Measurements from ENCODE around the gene CDKN2B-AS1.

The CDKN2B-AS1 gene

DNA sequence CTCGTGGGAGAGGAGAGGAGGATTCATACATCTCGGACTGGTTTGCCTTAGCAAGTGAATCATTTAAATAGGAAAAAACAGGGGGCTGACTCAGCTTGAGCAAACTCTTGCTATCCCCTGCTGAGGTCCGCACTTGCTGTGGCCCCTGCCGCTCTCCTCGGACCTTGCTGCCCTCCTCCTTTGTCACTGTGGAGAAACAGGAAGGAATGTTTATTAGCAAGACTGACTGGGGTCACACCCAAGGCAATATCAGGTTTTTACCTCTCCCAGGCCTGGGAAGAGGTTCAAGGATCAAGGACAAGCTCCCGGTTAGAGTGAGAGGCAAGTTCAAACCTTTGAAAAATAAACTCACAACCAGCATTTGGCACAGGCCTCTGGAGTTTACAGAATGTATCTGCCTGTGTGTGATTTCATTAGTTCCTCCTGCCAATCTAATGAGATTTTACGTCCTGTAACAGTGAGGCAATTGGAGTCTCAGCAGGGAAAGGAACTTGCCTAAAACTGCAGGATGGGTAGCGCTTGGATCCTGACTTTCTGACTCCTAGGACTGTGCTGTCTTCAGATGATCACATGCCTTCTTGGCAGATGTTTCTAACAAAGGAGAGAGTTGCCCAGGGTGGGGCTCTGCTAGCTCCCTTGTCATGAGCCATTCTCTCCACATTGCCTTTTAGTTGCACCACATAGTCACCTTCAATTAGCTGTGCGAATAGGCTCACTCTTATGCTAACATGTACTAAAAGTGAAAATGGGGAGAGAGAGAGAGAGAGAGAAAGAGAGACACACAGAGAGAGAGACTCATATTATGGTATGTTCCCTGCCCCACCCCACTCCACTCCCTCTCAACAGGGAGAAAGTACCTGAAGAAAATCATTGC is 123.2 kb downstream of the CDKN2B-AS1 start:
- peak; percentile 14 for DNase-seq (ENCODE audit: low spot score)

DNA sequence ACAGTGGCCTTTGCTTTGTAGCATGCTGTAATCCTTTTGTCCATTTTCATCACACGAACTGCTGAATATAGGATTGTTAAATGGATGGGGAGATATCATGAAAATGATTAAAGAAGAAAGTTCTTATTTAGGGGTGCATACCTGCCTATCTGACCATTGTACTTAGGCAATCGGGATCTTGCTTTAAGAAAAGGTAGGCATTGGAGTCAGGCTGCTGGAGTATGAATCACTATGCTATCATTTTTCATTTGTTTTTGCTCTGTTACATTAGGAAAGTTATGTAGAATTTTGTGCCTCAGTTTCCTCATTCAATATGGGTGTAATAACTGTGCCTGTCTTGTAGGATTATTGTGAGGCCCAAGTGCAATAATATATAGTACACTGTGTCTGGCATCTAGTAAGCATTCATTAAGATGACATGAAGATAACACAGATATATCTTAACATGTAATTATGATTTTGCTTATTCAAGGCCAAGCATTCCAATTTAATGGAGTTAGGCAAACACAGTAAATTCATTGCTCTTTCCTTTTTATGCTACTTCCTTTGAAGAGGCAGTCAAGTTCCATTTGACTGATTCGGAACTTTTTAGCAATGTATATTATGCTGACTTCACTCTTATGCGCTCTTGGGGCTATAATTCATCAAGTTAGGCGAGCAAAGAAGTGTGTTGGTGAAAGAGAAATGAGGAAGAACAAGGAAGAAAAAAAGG is 124.4 kb downstream of the CDKN2B-AS1 start:
- DNase-seq (ENCODE audit: low spot score), result no peak

DNA sequence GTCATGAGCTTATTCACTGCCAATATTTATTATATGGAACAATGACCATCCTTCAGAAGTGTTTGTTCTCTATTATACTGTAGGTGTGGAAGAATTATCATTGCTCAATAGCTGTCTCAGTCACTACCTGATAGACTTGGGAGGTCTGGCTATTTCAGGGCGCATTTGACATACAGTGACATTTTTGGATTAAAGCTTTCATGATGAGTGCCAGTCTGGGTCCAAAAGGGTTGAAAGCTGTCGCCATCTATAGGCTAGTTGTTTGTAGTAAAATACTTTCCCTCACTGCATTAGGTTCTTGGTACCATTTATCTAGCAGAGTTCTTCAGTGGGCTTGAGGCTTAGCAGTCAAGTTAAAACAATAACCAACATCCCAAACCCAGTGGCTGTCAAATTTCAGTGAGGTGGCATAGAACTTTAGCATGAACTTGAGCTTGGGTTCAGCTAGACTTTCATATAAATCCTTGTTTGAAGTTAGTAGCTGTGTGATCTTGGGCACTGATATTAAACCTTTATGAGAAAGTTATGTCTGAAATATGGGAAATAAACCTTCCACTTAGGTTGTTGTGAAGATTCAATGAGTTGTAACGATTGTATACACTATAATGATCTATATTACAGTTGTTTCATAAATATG is 125.0 kb downstream of the CDKN2B-AS1 start:
- DNase-seq (ENCODE audit: low spot score), result peak; percentile 24

DNA sequence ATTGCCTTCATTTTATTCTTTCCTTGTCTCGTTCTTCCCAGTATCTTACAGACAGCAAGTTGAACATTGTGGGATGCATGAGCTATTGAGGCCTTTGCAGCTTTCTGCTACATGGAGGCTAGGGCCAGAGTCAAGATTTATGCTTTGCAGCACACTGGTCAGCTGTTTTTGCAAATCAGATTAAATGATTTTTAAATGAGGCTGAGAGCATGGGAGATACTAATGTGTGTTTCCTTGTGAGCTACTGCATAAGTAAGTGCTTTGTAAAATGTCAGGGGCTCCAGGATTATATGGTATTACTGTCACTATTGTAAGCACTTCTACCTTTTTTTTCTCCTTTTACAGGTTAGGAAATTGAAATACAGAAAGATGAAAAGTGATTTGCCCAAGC is 125.6 kb downstream of the CDKN2B-AS1 start:
- no peak for DNase-seq (ENCODE audit: low spot score)

DNA sequence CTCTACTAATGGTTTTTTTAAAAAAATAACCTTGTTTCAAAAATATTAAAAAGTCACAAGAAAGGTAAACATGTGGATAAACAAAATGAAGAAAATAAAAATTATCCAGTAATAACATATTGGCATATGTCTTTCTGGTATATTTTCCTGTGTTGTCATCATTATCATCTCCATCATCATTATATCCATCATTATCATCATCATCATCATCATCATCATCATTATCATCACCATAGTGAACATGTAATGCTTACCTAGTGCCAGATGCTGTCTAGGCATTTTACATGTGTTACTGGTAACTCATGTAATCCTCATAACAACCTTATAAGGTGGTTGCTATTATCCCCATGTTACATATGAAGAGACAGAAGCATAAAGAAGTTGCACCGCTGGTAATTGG is 126.0 kb downstream of the CDKN2B-AS1 start:
- DNase-seq (ENCODE audit: low spot score), result no peak

DNA sequence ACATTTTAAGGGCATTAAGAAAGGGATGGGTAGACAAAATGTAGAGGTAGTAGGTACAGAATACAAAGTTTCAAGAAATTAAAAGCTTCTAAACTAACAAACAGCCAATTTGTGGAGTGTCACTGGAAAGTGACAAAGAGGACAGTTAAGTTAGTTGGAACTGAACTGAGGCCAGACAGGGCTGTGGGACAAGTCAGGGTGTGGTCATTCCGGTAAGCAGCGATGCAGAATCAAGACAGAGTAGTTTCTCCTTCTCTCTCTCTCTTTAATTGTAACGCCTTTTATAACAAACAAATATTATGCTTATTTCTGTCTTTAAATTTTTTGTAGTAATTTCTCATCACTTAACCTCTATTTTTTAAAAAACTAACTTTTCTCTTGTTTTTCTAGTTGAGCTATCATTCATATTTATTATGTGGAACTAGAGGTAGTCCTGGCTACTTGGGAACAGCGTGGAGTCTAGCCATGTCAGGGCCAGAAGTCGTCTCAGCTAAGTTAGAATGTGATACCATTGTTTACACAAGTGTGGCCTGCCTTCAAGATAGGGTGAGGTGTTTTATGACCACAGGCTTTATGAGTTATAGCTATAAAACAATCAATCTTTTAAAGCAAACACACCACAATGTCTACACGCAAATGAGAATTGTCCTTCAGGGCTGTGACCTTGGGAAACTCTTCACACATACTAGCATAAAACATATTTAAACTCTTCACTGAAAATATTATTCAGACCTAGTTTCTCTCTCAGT is 129.8 kb downstream of the CDKN2B-AS1 start:
- no peak for DNase-seq (ENCODE audit: low spot score)

DNA sequence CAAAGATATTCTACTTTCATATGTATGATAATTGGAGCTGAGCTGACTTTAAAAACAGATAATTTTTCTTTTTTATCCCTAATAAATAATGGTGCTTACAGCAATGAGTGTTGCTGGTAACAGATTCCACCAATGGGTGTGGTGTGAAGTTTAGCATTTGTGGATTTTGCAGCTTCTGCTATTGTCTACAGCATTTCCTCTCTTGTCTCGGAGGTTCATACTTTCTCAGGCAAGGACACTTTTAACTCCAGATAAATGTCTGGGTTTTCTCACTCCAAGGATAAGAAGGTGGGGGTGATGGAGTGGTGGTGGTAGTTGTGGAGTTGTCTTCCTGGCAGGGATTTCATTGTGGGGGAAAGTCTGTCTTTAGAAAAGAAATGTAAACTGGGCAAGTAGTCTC is 134.5 kb downstream of the CDKN2B-AS1 start:
- DNase-seq (ENCODE audit: low spot score), result peak; percentile 70

DNA sequence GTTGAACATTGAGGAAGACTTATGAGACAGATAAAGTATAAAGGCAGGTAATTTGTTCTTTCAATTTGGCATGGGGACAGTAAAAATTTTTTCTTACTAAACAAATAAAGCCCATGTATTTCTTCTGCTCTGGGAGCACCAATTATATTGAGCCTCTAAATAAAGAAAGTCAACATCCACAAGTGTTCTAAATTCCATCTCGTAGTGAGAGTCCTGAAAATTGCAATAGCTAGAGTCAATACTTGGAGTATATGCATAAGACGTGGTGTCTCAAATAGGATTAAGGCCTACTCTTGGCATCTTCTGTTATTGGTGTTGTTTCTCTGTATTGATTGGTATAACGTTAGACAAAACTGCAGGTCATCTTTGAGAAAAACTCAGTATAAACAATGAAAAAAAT is 135.0 kb downstream of the CDKN2B-AS1 start:
- DNase-seq (ENCODE audit: low spot score), result no peak

DNA sequence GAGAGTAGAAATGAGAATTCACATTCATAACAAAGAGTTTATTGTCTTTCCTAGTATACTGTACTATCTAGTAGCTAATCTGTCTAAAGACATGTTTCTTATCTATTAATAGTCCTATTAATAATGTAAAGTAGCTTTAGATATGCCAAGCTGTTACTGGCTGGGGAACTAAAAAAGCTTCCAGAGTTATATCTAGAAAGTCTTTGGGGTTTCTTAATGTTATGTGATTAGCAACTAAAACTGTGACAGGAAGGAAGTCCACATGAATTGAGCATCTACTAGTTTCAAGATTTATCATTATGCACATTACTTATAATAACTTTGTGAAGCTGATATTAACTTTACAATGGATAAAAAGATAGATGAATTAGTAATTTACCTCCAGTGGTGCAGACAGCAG is 137.2 kb downstream of the CDKN2B-AS1 start:
- DNase-seq (ENCODE audit: low spot score), result no peak

DNA sequence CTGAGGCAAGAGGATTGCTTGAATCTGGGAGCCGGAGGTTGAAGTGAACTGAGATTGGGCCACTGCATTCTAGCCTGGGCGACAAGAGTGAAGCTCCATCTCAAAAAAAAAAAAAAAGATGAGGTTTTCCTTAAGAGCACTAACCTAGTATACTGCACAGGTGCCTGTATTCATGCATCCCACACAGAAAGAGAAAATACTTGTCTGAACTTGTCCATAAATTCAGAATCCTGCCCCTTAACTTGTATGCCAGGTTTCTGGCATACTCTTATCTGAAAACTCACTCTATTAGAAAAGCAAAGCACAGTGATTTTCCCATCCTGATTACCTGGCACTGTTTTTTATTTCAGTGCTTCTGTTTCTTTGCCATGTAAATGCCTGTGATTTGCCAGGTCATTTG is 139.8 kb downstream of the CDKN2B-AS1 start:
- DNase-seq (ENCODE audit: low spot score), result no peak

DNA sequence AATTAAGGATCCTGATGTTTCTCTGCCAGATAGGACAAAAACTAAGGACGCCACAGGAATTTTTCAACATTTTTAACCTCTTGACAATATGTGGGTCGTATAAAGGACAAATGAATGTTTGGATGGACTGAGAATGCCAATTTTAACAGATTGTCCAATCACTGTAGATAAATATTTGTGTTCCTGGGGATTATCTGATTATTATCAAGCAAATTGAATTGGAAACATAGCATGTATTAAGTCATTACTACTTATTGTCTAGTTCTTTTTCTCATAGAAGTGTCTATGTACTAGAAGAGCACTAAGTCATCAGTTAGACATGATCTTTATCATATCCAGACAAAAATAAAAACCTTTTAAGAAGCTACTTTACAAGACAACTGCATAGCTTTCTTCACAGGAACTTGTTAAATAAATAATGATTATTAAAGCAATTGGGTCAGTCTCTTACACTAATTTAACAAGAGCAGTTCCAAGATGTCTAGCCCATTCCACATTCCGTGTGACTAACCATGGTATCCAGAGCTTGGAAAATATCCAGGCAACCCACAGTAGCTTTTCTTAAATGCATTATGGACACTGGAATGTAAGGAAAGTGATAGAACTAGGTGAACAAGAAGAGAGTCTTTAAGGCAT is 142.0 kb downstream of the CDKN2B-AS1 start:
- peak; percentile 67 for DNase-seq (ENCODE audit: low spot score)

DNA sequence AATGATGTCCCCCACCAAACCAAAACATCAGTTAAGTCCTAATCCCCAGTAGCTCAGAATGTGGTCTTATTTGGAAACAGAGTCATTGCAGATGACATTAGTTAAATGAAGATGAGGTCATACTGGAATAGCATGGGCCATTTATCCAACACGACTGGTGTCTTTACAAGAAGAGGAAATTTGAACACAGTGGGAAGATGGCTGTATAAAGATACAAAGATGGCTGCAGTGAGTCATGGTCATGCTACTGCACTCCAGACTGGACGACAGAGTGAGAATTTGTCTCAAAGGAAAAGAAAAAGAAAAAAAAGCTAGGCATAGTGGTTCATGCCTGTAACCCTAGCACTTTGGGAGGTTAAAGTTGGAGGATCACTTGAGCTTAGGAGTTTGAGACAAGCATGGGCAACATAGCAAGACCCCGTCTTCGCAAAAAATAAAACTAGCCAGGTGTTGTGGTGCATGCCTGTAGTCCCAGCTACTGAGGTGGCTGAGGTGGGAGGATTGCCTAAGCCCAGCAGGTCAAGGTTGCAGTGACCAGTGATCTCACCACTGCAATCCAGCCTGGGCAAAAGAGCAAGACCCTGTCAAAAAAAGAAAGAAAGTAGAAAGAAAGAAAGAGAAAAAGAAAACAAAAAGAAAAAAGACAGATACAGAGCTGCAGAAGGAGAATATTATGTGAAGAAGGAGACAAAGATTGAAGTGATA is 144.5 kb downstream of the CDKN2B-AS1 start:
- no peak for DNase-seq (ENCODE audit: low spot score)

DNA sequence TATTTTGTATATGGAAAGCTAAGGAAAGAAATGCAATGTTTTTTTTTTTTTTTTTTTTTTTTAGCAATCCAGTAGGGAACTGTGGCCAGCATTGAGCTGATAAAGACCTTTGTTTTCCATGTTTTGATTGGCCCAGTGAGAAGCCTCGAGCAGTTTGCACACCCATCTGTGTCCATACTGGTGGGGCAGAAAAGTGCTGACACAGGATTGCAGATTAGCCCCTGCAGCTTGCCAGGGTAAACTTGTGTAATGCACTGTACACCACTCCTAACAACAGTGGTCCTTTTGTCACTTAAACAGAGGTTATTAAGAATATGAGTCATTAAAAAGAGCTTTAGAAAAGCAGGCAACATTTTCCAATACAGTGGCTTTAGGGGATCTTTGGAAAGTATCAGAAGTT is 147.3 kb downstream of the CDKN2B-AS1 start:
- DNase-seq (ENCODE audit: low spot score), result no peak

DNA sequence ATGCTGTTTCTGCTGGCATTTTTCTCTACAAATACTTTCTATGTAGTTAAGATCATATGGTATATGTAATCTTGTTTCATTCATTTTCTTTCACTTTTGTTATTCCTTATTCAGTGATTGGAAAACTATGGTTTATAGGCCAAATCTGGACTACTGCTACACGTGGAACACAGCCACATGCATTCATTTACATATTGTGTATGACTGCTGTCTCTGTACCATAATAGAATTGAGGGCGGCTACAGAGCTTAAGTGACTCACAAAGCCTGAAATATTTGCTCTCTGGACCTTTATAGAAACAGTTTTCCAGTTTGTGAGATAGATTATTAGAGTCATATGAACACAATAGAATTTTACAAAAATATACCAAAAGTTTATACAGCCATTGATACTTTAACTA is 148.1 kb downstream of the CDKN2B-AS1 start:
- no peak for DNase-seq (ENCODE audit: low spot score)

DNA sequence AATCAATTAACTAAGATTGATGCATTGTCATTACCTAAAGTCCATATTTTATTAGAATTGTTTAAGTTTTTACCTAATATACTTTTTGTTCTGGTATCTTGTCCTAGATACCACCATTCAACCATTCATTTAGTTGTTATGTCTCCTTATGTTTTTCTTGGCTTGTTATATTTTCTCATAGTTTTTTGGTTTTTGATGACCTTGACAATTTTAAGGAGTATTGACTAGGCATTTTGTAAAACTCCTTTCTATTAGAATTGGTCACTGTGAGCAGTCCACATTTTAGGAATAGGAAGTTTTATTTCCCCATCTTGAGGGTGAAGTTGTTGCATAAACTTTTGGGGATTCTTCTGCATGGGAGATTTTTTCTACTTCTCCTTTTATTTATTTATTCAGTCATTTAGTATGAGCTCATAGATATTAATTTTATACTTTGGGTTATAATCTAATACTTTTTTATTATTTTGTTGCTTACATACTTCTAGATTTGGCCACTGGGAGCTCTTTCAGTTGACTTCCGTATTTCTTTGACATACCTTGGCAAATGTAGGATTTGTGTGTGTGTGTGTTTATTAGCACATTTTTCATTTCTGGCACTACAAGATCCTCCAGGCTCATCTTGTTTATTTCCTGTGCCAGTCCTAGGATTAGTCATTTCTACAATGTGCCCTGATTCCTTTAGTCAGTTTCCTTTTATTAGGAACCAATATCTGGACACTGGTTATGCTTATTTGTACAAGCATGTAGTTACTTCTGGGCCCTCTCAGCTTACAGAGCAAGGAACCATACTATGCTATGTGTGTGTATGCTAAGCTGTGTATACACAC is 149.4 kb downstream of the CDKN2B-AS1 start:
- DNase-seq (ENCODE audit: low spot score), result no peak

DNA sequence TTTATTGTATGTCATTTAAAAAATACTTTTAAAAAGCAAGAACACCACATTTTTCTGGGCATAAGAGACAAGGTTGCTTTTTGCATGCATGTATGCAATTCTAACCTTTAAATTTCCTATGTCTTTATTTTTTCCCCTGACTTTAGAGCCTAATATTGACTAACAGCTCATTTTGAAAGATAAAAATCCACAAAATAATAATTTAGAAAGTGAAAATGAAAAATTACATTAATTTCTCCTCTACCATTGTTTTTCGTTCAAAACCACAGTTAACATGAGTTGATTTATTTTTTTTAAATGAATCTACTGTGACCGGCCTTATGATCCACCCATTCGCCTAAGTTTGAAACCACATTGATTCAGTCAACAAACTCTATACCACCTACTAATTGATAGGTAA is 152.0 kb downstream of the CDKN2B-AS1 start:
- DNase-seq (ENCODE audit: low spot score), result no peak

DNA sequence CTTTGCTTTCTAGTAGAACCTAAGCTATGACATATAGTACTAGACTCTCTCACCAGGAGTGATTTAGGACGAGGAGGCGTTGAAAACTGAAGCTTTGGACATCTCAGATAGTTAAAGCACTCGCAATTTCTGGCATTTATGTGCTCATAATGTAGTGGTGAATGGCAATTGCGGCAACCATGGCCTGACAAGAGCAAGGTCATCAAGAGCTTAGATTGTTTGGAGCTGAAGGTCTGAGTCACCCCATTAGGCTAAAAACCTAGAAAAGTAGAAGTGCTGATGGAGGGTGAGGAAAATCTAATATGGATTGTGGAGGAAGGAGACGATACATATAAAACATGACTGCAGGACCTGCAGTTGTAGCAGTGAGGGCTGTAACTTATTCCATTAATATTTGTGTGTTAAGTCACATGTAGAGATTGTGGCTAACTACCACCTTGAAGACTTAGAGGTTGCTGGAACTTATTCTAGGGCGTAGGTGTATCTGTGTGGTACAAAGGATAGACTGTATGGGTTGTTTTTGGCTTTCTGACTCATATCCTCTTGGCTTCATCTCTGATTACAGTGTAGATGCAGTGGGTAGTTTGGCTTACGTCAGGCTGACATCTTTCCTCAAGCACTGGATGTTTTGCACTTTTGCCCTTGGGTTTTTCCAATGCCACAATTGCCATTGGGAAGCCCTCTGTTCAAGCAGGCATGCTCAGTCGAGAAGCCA is 153.4 kb downstream of the CDKN2B-AS1 start:
- DNase-seq (ENCODE audit: low spot score), result peak; percentile 23

DNA sequence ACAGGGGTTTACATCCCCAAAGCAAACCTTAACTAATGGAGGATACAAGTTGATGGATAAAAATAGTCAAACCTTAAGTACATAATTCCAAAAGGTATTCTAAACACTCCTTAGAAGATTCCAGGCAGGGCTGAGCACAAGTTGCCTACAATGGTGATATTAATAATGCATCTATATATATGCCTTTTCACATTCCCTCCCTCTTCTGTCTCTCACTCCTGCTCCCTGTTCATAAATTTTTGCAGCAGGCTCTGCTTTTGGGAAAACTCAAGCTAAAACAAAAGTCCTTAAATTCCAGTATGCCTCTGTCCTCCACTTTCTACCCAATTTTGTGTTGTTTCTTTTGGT is 153.9 kb downstream of the CDKN2B-AS1 start:
- no peak for DNase-seq (ENCODE audit: low spot score)

DNA sequence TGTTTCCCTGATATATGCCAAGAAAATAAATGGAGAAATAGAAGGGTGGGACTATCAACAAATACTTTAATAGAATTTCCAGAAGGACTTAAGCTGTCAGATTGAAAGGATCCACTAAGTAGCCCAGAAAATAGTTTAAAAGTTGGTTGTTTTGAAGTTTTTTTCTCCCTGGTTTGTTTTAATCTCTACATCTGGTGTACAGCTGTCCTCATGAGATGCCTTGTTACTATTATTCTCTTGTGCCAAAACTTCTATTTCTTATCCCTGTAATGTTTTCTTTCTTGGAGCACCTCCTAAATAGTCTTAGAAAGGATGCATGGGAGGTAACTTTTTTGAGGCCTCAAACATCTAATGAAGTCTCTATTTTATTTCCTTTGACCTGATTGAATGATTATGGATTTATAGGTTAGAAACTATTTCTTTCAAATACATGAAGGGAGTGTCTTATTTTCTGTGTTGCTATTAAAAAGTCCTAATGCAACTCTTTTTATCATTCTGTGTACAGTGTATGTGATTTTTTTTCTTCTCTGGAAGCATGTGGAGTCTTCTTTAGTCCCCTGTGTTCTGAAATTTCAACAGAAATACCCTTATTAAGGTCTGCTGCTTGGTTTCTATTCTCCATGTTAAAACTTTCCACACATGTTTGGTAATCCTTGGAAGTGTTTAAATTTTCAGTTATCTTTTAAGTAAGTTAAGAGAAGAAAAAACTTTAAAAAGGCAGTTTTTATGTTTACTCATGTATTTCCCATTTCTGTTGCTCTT is 154.5 kb downstream of the CDKN2B-AS1 start:
- peak; percentile 41 for DNase-seq (ENCODE audit: low spot score)
